Sigmoid colon (tissue), 7 donors: ENCODE results near the gene ENG. TPM values are rescaled to one million over a fixed set of nuclear protein-coding genes. Genes with fewer than 3 reads are reported as not detected.
A peak's percentile ranks its signal among the peaks of the same experiment; 100 is the strongest.

Experiments used
- DNase-seq: peaks from one replicate; pipeline ENCODE4 v3.0.0-alpha.2; 2019
- H3K27ac ChIP-seq, 4 donors: fragments of 200-600 bp; sonication (generic); one replicate each; pipeline ENCODE4 v1.5.1; 2016 to 2019; ENCODE audit warnings: mild to moderate bottlenecking in 1 of 4
- H3K27me3 ChIP-seq, 3 donors: fragments of 200-600 bp; sonication (generic); one replicate each; pipeline ENCODE4 v1.5.1; 2019; ENCODE audit warnings: mild to moderate bottlenecking in 1 of 3
- H3K36me3 ChIP-seq, 4 donors: fragments of 200-600 bp; sonication (generic); one replicate each; pipeline ENCODE4 v1.5.1; 2016 to 2019
- H3K4me1 ChIP-seq, 4 donors: fragments of 200-600 bp; sonication (generic); one replicate each; pipeline ENCODE4 v1.5.1; 2017 to 2019
- H3K4me3 ChIP-seq, 4 donors: fragments of 200-600 bp; sonication (generic); one replicate each; pipeline ENCODE4 v1.5.1; 2017 to 2019; ENCODE audit warnings: mild to moderate bottlenecking in 2 of 4, moderate library complexity in 1 of 4
- H3K9me3 ChIP-seq, 4 donors: fragments of 200-600 bp in 3 of 4; sonication (generic) in 3 of 4; one replicate each; pipeline versions ENCODE4 v1.5.1 to v1.6.1; 2013 to 2019
- CTCF ChIP-seq, 4 experiments: fragments of 450-650 bp in 3 of 4; fragments of 200-600 bp in 1 of 4; IDR thresholded peaks; one replicate each; pipeline ENCODE4 v1.5.1; 2016 to 2019; ENCODE audit warnings: antibody characterized with exemption in 4 of 4, mild to moderate bottlenecking in 3 of 4, moderate library complexity in 2 of 4
- EP300 ChIP-seq, 4 donors: sonication (generic); formaldehyde crosslinking; IDR thresholded peaks; one replicate each; pipeline ENCODE4 v1.6.1; 2017; ENCODE audit warnings: antibody characterized with exemption in 4 of 4
- POLR2A ChIP-seq, 2 donors: fragments of 450-650 bp; IDR thresholded peaks; one replicate each; pipeline ENCODE4 v1.6.1; 2016; ENCODE audit warnings: antibody characterized with exemption in 2 of 2, mild to moderate bottlenecking in 2 of 2, moderate library complexity in 2 of 2
- POLR2AphosphoS5 ChIP-seq, 4 donors: sonication (generic); formaldehyde crosslinking; IDR thresholded peaks; one replicate each; pipeline ENCODE4 v1.6.1; 2017; ENCODE audit warnings: antibody characterized with exemption in 4 of 4
- whole genome bisulfite sequencing, 2 donors: extraction: QIAGEN DNeasy Blood & Tissue Kit; methylation state at CpG; one replicate each; pipeline ENCODE4 v1.1.7; 2013; 5-methylcytosine and 5-hydroxymethylcytosine counted together
- intact Hi-C: fragments of 100-400 bp; cut with DNase I; formaldehyde crosslinking; loops from one replicate; pipeline ENCODE4 v1.15.1; 2023
- polyA plus RNA-seq, 3 donors: library from polyadenylated mRNA; stranded (reverse); fragments of 200-250 nt; gene quantifications; one replicate each; pipeline ENCODE4 v1.2.3, GENCODE V29; 2013
- total RNA-seq, 4 donors: library from RNA; depleted of rRNA; stranded (reverse); fragments of >200 nt; gene quantifications; one replicate each; pipeline ENCODE4 v1.1.0, GENCODE V29; 2016
- donor health status: healthy with polysubstance abuse.
- donor health status: Bipolar disorder and iron deficiency.
- donor health status: healthy.

The ENG gene
- total and polyA plus RNA-seq, 7 donors, result 5.4 to 50.4 (median 22.7) TPM

GRCh38 chr9:127829205-127829906, 25.1 kb downstream of the ENG start:
- TF ChIP-seq CTCF (IDR thresholded peaks at IDR 0.05), result no peak
- no peak for TF ChIP-seq EP300 (IDR thresholded peaks at IDR 0.05)
- no peak for TF ChIP-seq POLR2A (IDR thresholded peaks at IDR 0.05)
- TF ChIP-seq POLR2AphosphoS5 (IDR thresholded peaks at IDR 0.05), result no peak
- H3K4me1 ChIP-seq, result peaks cover 0 to 33% (median 30%) of the 10 kb centered on the region in 4 donors
- peaks cover 0 to under 1% (median 0%) of the 10 kb centered on the region in 4 donors for H3K36me3 ChIP-seq
- no peaks in the 10 kb centered on the region for H3K9me3 ChIP-seq
- peak overlapping the region; percentile 65 to 81 (median 76) for H3K27ac ChIP-seq
- no peak for DNase-seq
- intact Hi-C loops, result no loop called here
- H3K4me3 ChIP-seq, result no peak overlapping the region
- 81 to 86% methylated on average over 6 of the region's 6 CpGs for WGBS, 2 donors
- peaks cover 0 to 32% (median 4%) of the 10 kb centered on the region in 3 donors for H3K27me3 ChIP-seq

GRCh38 chr9:127828262-127829031, 26.0 kb downstream of the ENG start:
- Histone ChIP-seq H3K4me1 (peaks cover 0 to 33% (median 29%) of the 10 kb centered on the region in 4 donors), H3K27ac (peak overlapping the region; percentile 65 to 81 (median 76)), H3K9me3 (no peaks in the 10 kb centered on the region), H3K36me3 (peaks cover 0 to 6% (median 0%) of the 10 kb centered on the region in 4 donors), H3K27me3 (peaks cover 0 to 32% (median 4%) of the 10 kb centered on the region in 3 donors), H3K4me3 (peak overlapping the region in 3 of 4 donors; percentile 21 to 43 (median 36))
- 8 to 40% methylated on average over 34 of the region's 34 CpGs for WGBS, 2 donors
- DNase-seq, result peak; percentile 95
- TF ChIP-seq POLR2A (IDR thresholded peaks at IDR 0.05), result peak; percentile 24 to 34
- TF ChIP-seq EP300 (IDR thresholded peaks at IDR 0.05), result no peak
- peak; percentile 66 to 90 (median 76) for TF ChIP-seq POLR2AphosphoS5 (IDR thresholded peaks at IDR 0.05)
- TF ChIP-seq CTCF (IDR thresholded peaks at IDR 0.05), result no peak
- intact Hi-C loops, result no loop called here

GRCh38 chr9:127826253-127826913, 28.1 kb downstream of the ENG start:
- intact Hi-C loops, result no loop called here
- H3K4me3 ChIP-seq, result no peak overlapping the region
- 57 to 74% methylated on average over 7 of the region's 7 CpGs for WGBS, 2 donors
- TF ChIP-seq CTCF (IDR thresholded peaks at IDR 0.05), result no peak
- no peak for TF ChIP-seq EP300 (IDR thresholded peaks at IDR 0.05)
- no peak for TF ChIP-seq POLR2A (IDR thresholded peaks at IDR 0.05)
- no peak for TF ChIP-seq POLR2AphosphoS5 (IDR thresholded peaks at IDR 0.05)
- H3K4me1 ChIP-seq, result peaks cover 0 to 33% (median 26%) of the 10 kb centered on the region in 4 donors
- peaks cover 0 to 6% (median 0%) of the 10 kb centered on the region in 4 donors for H3K36me3 ChIP-seq
- peak overlapping the region in 1 of 4 donors; percentile 81 for H3K27ac ChIP-seq
- no peaks in the 10 kb centered on the region for H3K9me3 ChIP-seq
- DNase-seq, result no peak
- peaks cover 0 to 32% (median 4%) of the 10 kb centered on the region in 3 donors for H3K27me3 ChIP-seq

GRCh38 chr9:127825319-127826051, 29.0 kb downstream of the ENG start:
- Histone ChIP-seq H3K4me3 (no peak overlapping the region), H3K4me1 (peaks cover 0 to 33% (median 26%) of the 10 kb centered on the region in 4 donors), H3K9me3 (no peaks in the 10 kb centered on the region), H3K27me3 (peaks cover 0 to 32% (median 4%) of the 10 kb centered on the region in 3 donors), H3K27ac (no peak overlapping the region), H3K36me3 (peaks cover 0 to 6% (median 0%) of the 10 kb centered on the region in 4 donors)
- intact Hi-C loops, result no loop called here
- DNase-seq, result peak; percentile 75
- WGBS, 2 donors, result 17 to 58% methylated on average over 42 of the region's 42 CpGs
- TF ChIP-seq POLR2A (IDR thresholded peaks at IDR 0.05) (no peak), CTCF (IDR thresholded peaks at IDR 0.05) (peak in 2 of 4 experiments; percentile 19 to 43)
